Activated naive CD4-positive, alpha-beta T cell treated with anti-CD3 and anti-CD28 coated beads, Interleukin-2, amount 50 U/mL, for 24 hours (primary cell): ENCODE results near the gene CERS6.
A peak's percentile ranks its signal among the peaks of the same experiment; 100 is the strongest.

Experiments
- H3K27ac Mint-ChIP-seq: one replicate; pipeline ENCODE4 v1.8.0; 2021; ENCODE audit warnings: mild to moderate bottlenecking, mixed read lengths
- H3K27me3 Mint-ChIP-seq: one replicate; pipeline ENCODE4 v1.8.0; 2021; ENCODE audit warnings: mixed read lengths
- H3K36me3 Mint-ChIP-seq: one replicate; pipeline ENCODE4 v1.8.0; 2021; ENCODE audit warnings: mixed read lengths
- H3K4me1 Mint-ChIP-seq: one replicate; pipeline ENCODE4 v1.8.0; 2021; ENCODE audit warnings: mixed read lengths
- H3K4me3 Mint-ChIP-seq: one replicate; pipeline ENCODE4 v1.8.0; 2021; ENCODE audit warnings: mild to moderate bottlenecking, mixed read lengths
- H3K9me3 Mint-ChIP-seq: one replicate; pipeline ENCODE4 v1.8.0; 2021; ENCODE audit warnings: mixed read lengths

CERS6 gene

GRCh38 chr2:168596881-168597655, 141.0 kb downstream of the CERS6 start:
- Mint-ChIP-seq H3K27ac (no peak overlapping the region), H3K36me3 (peaks cover 14% of the 10 kb centered on the region), H3K4me3 (no peak overlapping the region), H3K27me3 (no peaks in the 10 kb centered on the region), H3K9me3 (no peaks in the 10 kb centered on the region), H3K4me1 (peaks cover 75% of the 10 kb centered on the region)

- Mint-ChIP-seq H3K4me3 (no peak overlapping the region), H3K9me3 (peaks cover 7% of the 10 kb centered on the region), H3K36me3 (peaks cover 22% of the 10 kb centered on the region), H3K4me1 (peaks cover 68% of the 10 kb centered on the region), H3K27me3 (no peaks in the 10 kb centered on the region), H3K27ac (no peak overlapping the region)
Measured at GRCh38 chr2:168599738-168600137, 143.7 kb downstream of the CERS6 start.

GRCh38 chr2:168600949-168601348, 144.9 kb downstream of the CERS6 start:
- Mint-ChIP-seq H3K27me3 (no peaks in the 10 kb centered on the region), H3K4me3 (no peak overlapping the region), H3K4me1 (peaks cover 60% of the 10 kb centered on the region), H3K27ac (no peak overlapping the region), H3K9me3 (peaks cover 13% of the 10 kb centered on the region), H3K36me3 (peaks cover 27% of the 10 kb centered on the region)

- peaks cover 55% of the 10 kb centered on the region for H3K4me1 Mint-ChIP-seq
- no peak overlapping the region for H3K4me3 Mint-ChIP-seq
- peaks cover 27% of the 10 kb centered on the region for H3K36me3 Mint-ChIP-seq
- no peak overlapping the region for H3K27ac Mint-ChIP-seq
- no peaks in the 10 kb centered on the region for H3K27me3 Mint-ChIP-seq
- peaks cover 13% of the 10 kb centered on the region for H3K9me3 Mint-ChIP-seq
Measured at GRCh38 chr2:168601741-168602140, 145.7 kb downstream of the CERS6 start.

GRCh38 chr2:168602379-168602778, 146.3 kb downstream of the CERS6 start:
- Mint-ChIP-seq H3K4me3 (no peak overlapping the region), H3K27me3 (no peaks in the 10 kb centered on the region), H3K9me3 (peaks cover 13% of the 10 kb centered on the region), H3K27ac (no peak overlapping the region), H3K4me1 (peaks cover 52% of the 10 kb centered on the region), H3K36me3 (peaks cover 24% of the 10 kb centered on the region)

- Mint-ChIP-seq H3K27me3 (no peaks in the 10 kb centered on the region), H3K27ac (no peak overlapping the region), H3K4me3 (no peak overlapping the region), H3K9me3 (peaks cover 13% of the 10 kb centered on the region), H3K4me1 (peaks cover 53% of the 10 kb centered on the region), H3K36me3 (peaks cover 22% of the 10 kb centered on the region)
Measured at GRCh38 chr2:168602846-168603401, 146.9 kb downstream of the CERS6 start.

- H3K36me3 Mint-ChIP-seq = peaks cover 19% of the 10 kb centered on the region
- H3K27me3 Mint-ChIP-seq = no peaks in the 10 kb centered on the region
- peaks cover 13% of the 10 kb centered on the region for H3K9me3 Mint-ChIP-seq
- H3K4me1 Mint-ChIP-seq = peaks cover 54% of the 10 kb centered on the region
- H3K27ac Mint-ChIP-seq = no peak overlapping the region
- no peak overlapping the region for H3K4me3 Mint-ChIP-seq
Measured at GRCh38 chr2:168603439-168603961, 147.4 kb downstream of the CERS6 start.

GRCh38 chr2:168604252-168604651, 148.2 kb downstream of the CERS6 start:
- H3K27me3 Mint-ChIP-seq = no peaks in the 10 kb centered on the region
- H3K9me3 Mint-ChIP-seq = peaks cover 13% of the 10 kb centered on the region
- H3K4me1 Mint-ChIP-seq = peaks cover 53% of the 10 kb centered on the region
- H3K4me3 Mint-ChIP-seq = no peak overlapping the region
- no peak overlapping the region for H3K27ac Mint-ChIP-seq
- peaks cover 20% of the 10 kb centered on the region for H3K36me3 Mint-ChIP-seq

- H3K4me1 Mint-ChIP-seq = peaks cover 47% of the 10 kb centered on the region
- no peaks in the 10 kb centered on the region for H3K27me3 Mint-ChIP-seq
- no peak overlapping the region for H3K27ac Mint-ChIP-seq
- peaks cover 15% of the 10 kb centered on the region for H3K36me3 Mint-ChIP-seq
- H3K9me3 Mint-ChIP-seq = peaks cover 13% of the 10 kb centered on the region
- no peak overlapping the region for H3K4me3 Mint-ChIP-seq
Measured at GRCh38 chr2:168607992-168608391, 151.9 kb downstream of the CERS6 start.

- Mint-ChIP-seq H3K27ac (no peak overlapping the region), H3K4me1 (peaks cover 45% of the 10 kb centered on the region), H3K36me3 (peaks cover 16% of the 10 kb centered on the region), H3K9me3 (peaks cover 11% of the 10 kb centered on the region), H3K4me3 (no peak overlapping the region), H3K27me3 (no peaks in the 10 kb centered on the region)
Measured at GRCh38 chr2:168608796-168609195, 152.7 kb downstream of the CERS6 start.

GRCh38 chr2:168611091-168611490, 155.0 kb downstream of the CERS6 start:
- Mint-ChIP-seq H3K9me3 (no peaks in the 10 kb centered on the region), H3K27ac (no peak overlapping the region), H3K36me3 (peaks cover 7% of the 10 kb centered on the region), H3K4me3 (no peak overlapping the region), H3K27me3 (no peaks in the 10 kb centered on the region), H3K4me1 (peaks cover 40% of the 10 kb centered on the region)

- Mint-ChIP-seq H3K9me3 (no peaks in the 10 kb centered on the region), H3K27ac (peak overlapping the region; percentile 26), H3K27me3 (no peaks in the 10 kb centered on the region), H3K4me3 (peak overlapping the region; percentile 53), H3K36me3 (peaks cover 7% of the 10 kb centered on the region), H3K4me1 (peaks cover 46% of the 10 kb centered on the region)
Measured at GRCh38 chr2:168611896-168612650, 156.0 kb downstream of the CERS6 start.

- peaks cover 7% of the 10 kb centered on the region for H3K36me3 Mint-ChIP-seq
- H3K27me3 Mint-ChIP-seq = no peaks in the 10 kb centered on the region
- no peak overlapping the region for H3K4me3 Mint-ChIP-seq
- H3K4me1 Mint-ChIP-seq = peaks cover 47% of the 10 kb centered on the region
- no peak overlapping the region for H3K27ac Mint-ChIP-seq
- no peaks in the 10 kb centered on the region for H3K9me3 Mint-ChIP-seq
Measured at GRCh38 chr2:168612719-168613118, 156.6 kb downstream of the CERS6 start.

- Mint-ChIP-seq H3K4me3 (no peak overlapping the region), H3K36me3 (peaks cover 7% of the 10 kb centered on the region), H3K4me1 (peaks cover 41% of the 10 kb centered on the region), H3K27ac (no peak overlapping the region), H3K27me3 (no peaks in the 10 kb centered on the region), H3K9me3 (peaks cover under 1% of the 10 kb centered on the region)
Measured at GRCh38 chr2:168613551-168613950, 157.5 kb downstream of the CERS6 start.

- no peaks in the 10 kb centered on the region for H3K27me3 Mint-ChIP-seq
- H3K9me3 Mint-ChIP-seq = peaks cover 4% of the 10 kb centered on the region
- peaks cover 6% of the 10 kb centered on the region for H3K36me3 Mint-ChIP-seq
- no peak overlapping the region for H3K27ac Mint-ChIP-seq
- no peak overlapping the region for H3K4me3 Mint-ChIP-seq
- peaks cover 47% of the 10 kb centered on the region for H3K4me1 Mint-ChIP-seq
Measured at GRCh38 chr2:168614172-168615018, 158.3 kb downstream of the CERS6 start.
